ENCODE results near the gene CDK16.

CDK16 gene

GRCh38 chrX:47185241-47185640, 33.2 kb upstream of the CDK16 start:
- DNase-seq: no peak

GRCh38 chrX:47186096-47186740, 32.3 kb upstream of the CDK16 start:
- DNase-seq: no peak

GRCh38 chrX:47187106-47187677, 31.3 kb upstream of the CDK16 start:
- DNase-seq: no peak

GRCh38 chrX:47189906-47190305, 28.6 kb upstream of the CDK16 start:
- DNase-seq: no peak

- peak; percentile 9 to 90 (median 79) for DNase-seq
Observed at GRCh38 chrX:47190445-47191269, 27.8 kb upstream of the CDK16 start.

- DNase-seq: no peak
Observed at GRCh38 chrX:47191331-47191730, 27.1 kb upstream of the CDK16 start.

GRCh38 chrX:47191806-47192401, 26.6 kb upstream of the CDK16 start:
- no peak for DNase-seq

GRCh38 chrX:47193475-47194193, 24.8 kb upstream of the CDK16 start, which contains the start of gene UBA1:
Gene UBA1, plus strand, starts transcription at chrX:47193829. Its CDS starts 4,974 bp downstream, at chrX:47198803.
- peak; percentile 24 to 100 (median 88) for DNase-seq

GRCh38 chrX:47194194-47194787, 24.2 kb upstream of the CDK16 start:
- DNase-seq: peak in 1 of 58 donors; percentile 29

GRCh38 chrX:47196098-47196497, 22.4 kb upstream of the CDK16 start:
- no peak for DNase-seq

- DNase-seq: no peak
Observed at GRCh38 chrX:47197526-47197925, 21.0 kb upstream of the CDK16 start.

- no peak for DNase-seq
Observed at GRCh38 chrX:47198026-47198686, 20.3 kb upstream of the CDK16 start.

GRCh38 chrX:47198687-47199080, 19.8 kb upstream of the CDK16 start:
- DNase-seq: no peak

GRCh38 chrX:47199286-47199685, 19.2 kb upstream of the CDK16 start:
- no peak for DNase-seq

- no peak for DNase-seq
Observed at GRCh38 chrX:47200385-47201150, 17.9 kb upstream of the CDK16 start.

- no peak for DNase-seq
Observed at GRCh38 chrX:47201345-47201944, 17.0 kb upstream of the CDK16 start.

GRCh38 chrX:47202316-47202715, 16.2 kb upstream of the CDK16 start:
- DNase-seq: no peak

- no peak for DNase-seq
Observed at GRCh38 chrX:47202877-47203276, 15.6 kb upstream of the CDK16 start.

- no peak for DNase-seq
Observed at GRCh38 chrX:47204970-47205369, 13.5 kb upstream of the CDK16 start.
